ENCODE measurements around the gene UMODL1.

Gene UMODL1

GRCh38 chr21:42071146-42071737 lies at the start of gene UMODL1:
Gene UMODL1, plus strand, starts transcription at chr21:42071317. Its CDS starts 0 bp downstream, at chr21:42071317.
- no peak for DNase-seq (ENCODE audit: low spot score)
- no peak for TF ChIP-seq CTCF (IDR thresholded peaks at IDR 0.05; ENCODE audit: extremely low read depth, insufficient read depth, missing control alignments)
- in situ Hi-C loops (cut with MboI; ENCODE audit: low pct_unique_long_range_greater_than_20kb, low sequenced_read_pairs, unreplicated experiment): no loop called here

- DNase-seq (ENCODE audit: low spot score): no peak
Measured at GRCh38 chr21:42021371-42022090, 49.6 kb upstream of the UMODL1 start.

GRCh38 chr21:42022091-42022430 lies 49.1 kb upstream of the UMODL1 start:
- in situ Hi-C loops (cut with MboI; ENCODE audit: low pct_unique_long_range_greater_than_20kb, low sequenced_read_pairs, unreplicated experiment): no loop called here
- TF ChIP-seq CTCF (IDR thresholded peaks at IDR 0.05; ENCODE audit: extremely low read depth, insufficient read depth, missing control alignments): no peak
- no peak for DNase-seq (ENCODE audit: low spot score)

More at GRCh38 chr21:42021371-42022090, 49.6 kb upstream of the UMODL1 start:
- TF ChIP-seq CTCF (IDR thresholded peaks at IDR 0.05; ENCODE audit: extremely low read depth, insufficient read depth, missing control alignments): no peak
- in situ Hi-C loops (cut with MboI; ENCODE audit: low pct_unique_long_range_greater_than_20kb, low sequenced_read_pairs, unreplicated experiment): no loop called here

GRCh38 chr21:42022906-42023305 lies 48.2 kb upstream of the UMODL1 start:
- in situ Hi-C loops (cut with MboI; ENCODE audit: low pct_unique_long_range_greater_than_20kb, low sequenced_read_pairs, unreplicated experiment): no loop called here
- TF ChIP-seq CTCF (IDR thresholded peaks at IDR 0.05; ENCODE audit: extremely low read depth, insufficient read depth, missing control alignments): no peak
- DNase-seq (ENCODE audit: low spot score): no peak

- no peak for DNase-seq (ENCODE audit: low spot score)
- in situ Hi-C loops (cut with MboI; ENCODE audit: low pct_unique_long_range_greater_than_20kb, low sequenced_read_pairs, unreplicated experiment): no loop called here
Measured at GRCh38 chr21:42025376-42026081, 45.6 kb upstream of the UMODL1 start.

GRCh38 chr21:42026082-42026435 lies 45.1 kb upstream of the UMODL1 start:
- no peak for DNase-seq (ENCODE audit: low spot score)
- no peak for TF ChIP-seq CTCF (IDR thresholded peaks at IDR 0.05; ENCODE audit: extremely low read depth, insufficient read depth, missing control alignments)
- in situ Hi-C loops (cut with MboI; ENCODE audit: low pct_unique_long_range_greater_than_20kb, low sequenced_read_pairs, unreplicated experiment): no loop called here

More at GRCh38 chr21:42025376-42026081, 45.6 kb upstream of the UMODL1 start:
- no peak for TF ChIP-seq CTCF (IDR thresholded peaks at IDR 0.05; ENCODE audit: extremely low read depth, insufficient read depth, missing control alignments)
